GM23338 (cell line): ENCODE results near the gene GPX7. TPM values are rescaled to one million over a fixed set of nuclear protein-coding genes. Genes with fewer than 3 reads are reported as not detected.

Experiments
- ATAC-seq: fragments of 200-7000 bp; cut with Tn5 transposase; 3 replicates; pipeline ENCODE4 v1.9.1; 2020
- DNase-seq: peaks from one replicate; pipeline ENCODE4 v3.0.0-alpha.2; 2015; ENCODE audit warnings: low spot score
- H2AFZ ChIP-seq: fragments of 200-600 bp; sonication (generic); 2 replicates; pipeline ENCODE4 v1.8.0; 2016; ENCODE audit warnings: antibody characterized with exemption, mild to moderate bottlenecking, moderate library complexity
- H3F3A ChIP-seq: fragments of 200-600 bp; sonication (generic); replicated peaks from 2 replicates; pipeline ENCODE4 v1.8.0; 2017; ENCODE audit warnings: antibody characterized with exemption, mixed run types, low read depth
- H3K27ac ChIP-seq: fragments of 200-600 bp; sonication (generic); 2 replicates; pipeline ENCODE4 v1.6.1; 2016; ENCODE audit warnings: low read depth
- H3K27me3 ChIP-seq: fragments of 200-600 bp; sonication (generic); 2 replicates; pipeline ENCODE4 v1.8.0; 2016; ENCODE audit warnings: mild to moderate bottlenecking, mixed run types, moderate library complexity; ENCODE audit not compliant: insufficient read depth
- H3K36me3 ChIP-seq: fragments of 200-600 bp; sonication (generic); 2 replicates; pipeline ENCODE4 v1.8.0; 2016; ENCODE audit warnings: mild to moderate bottlenecking; ENCODE audit not compliant: insufficient read depth
- H3K4me1 ChIP-seq: fragments of 200-600 bp; sonication (generic); 2 replicates; pipeline ENCODE4 v1.8.0; 2016; ENCODE audit warnings: mild to moderate bottlenecking, moderate library complexity; ENCODE audit not compliant: insufficient read depth
- H3K4me2 ChIP-seq: fragments of 200-600 bp; sonication (generic); 2 replicates; pipeline ENCODE4 v1.7.1; 2017; ENCODE audit warnings: mixed run types
- H3K4me3 ChIP-seq: fragments of 200-600 bp; sonication (generic); 2 replicates; pipeline ENCODE4 v1.6.1; 2016; ENCODE audit warnings: mixed run types
- H3K79me2 ChIP-seq: fragments of 200-600 bp; sonication (generic); replicated peaks from 2 replicates; pipeline ENCODE4 v1.8.0; 2017; ENCODE audit warnings: mild to moderate bottlenecking; ENCODE audit not compliant: insufficient read depth
- H3K9me2 ChIP-seq: fragments of 200-600 bp; sonication (generic); 2 replicates; pipeline ENCODE4 v1.8.0; 2017; ENCODE audit not compliant: insufficient read depth
- H4K20me1 ChIP-seq: fragments of 200-600 bp; sonication (generic); replicated peaks from 2 replicates; pipeline ENCODE4 v1.8.0; 2017; ENCODE audit warnings: mild to moderate bottlenecking; ENCODE audit not compliant: insufficient read depth
- H3K27ac Mint-ChIP-seq: 2 replicates; pipeline ENCODE4 v1.8.0; 2020; ENCODE audit warnings: inconsistent platforms, mild to moderate bottlenecking, moderate library complexity, mixed read lengths
- H3K27me3 Mint-ChIP-seq: 3 replicates; pipeline ENCODE4 v1.8.0; 2022; ENCODE audit warnings: low read depth, mild to moderate bottlenecking, moderate library complexity, mixed read lengths, inconsistent platforms; ENCODE audit not compliant: insufficient read depth, poor library complexity
- H3K36me3 Mint-ChIP-seq: 3 replicates; pipeline ENCODE4 v1.8.0; 2021; ENCODE audit warnings: low read depth, mild to moderate bottlenecking, inconsistent platforms, moderate library complexity, mixed read lengths
- H3K4me1 Mint-ChIP-seq: 3 replicates; pipeline ENCODE4 v1.8.0; 2020; ENCODE audit warnings: mild to moderate bottlenecking, inconsistent platforms, mixed read lengths
- H3K4me3 Mint-ChIP-seq: 3 replicates; pipeline ENCODE4 v1.8.0; 2021; ENCODE audit warnings: moderate library complexity, mild to moderate bottlenecking, inconsistent platforms, mixed read lengths
- H3K9me3 Mint-ChIP-seq: 3 replicates; pipeline ENCODE4 v1.8.0; 2020; ENCODE audit warnings: moderate library complexity, mild to moderate bottlenecking, inconsistent platforms, mixed read lengths
- CTCF ChIP-seq, 2 experiments: fragments of 200-600 bp in 1 of 2; sonication (generic) in 1 of 2; conservative IDR thresholded peaks; 2 replicates each; pipeline versions ENCODE4 v1.5.1 to v1.6.1; 2016 to 2017; ENCODE audit warnings: antibody characterized with exemption in 2 of 2, low read depth in 2 of 2, mild to moderate bottlenecking in 2 of 2, moderate library complexity in 1 of 2
- EZH2phosphoT487 ChIP-seq: fragments of 200-600 bp; sonication (generic); IDR thresholded peaks from one replicate; pipeline ENCODE4 v1.8.1; 2018; ENCODE audit warnings: antibody characterized with exemption; ENCODE audit not compliant: unreplicated experiment
- ZNF462 ChIP-seq: fragments of 250-450 bp; sonication (Bioruptor Pico); IDR thresholded peaks from 2 replicates; pipeline ENCODE4 v1.5.0; 2020; ENCODE audit warnings: mild to moderate bottlenecking, moderate library complexity
- polyA plus RNA-seq: library from polyadenylated mRNA; unstranded; fragments of >200 nt; fragmentation: Nextera tagmentation; extraction: Ambion mirVana; gene quantifications from 2 replicates; pipeline ENCODE4 v1.2.1, GENCODE V29; 2016
- total RNA-seq: library from RNA; depleted of rRNA; stranded (reverse); fragments of >200 nt; shearing (Covaris generic); gene quantifications from 2 replicates; pipeline ENCODE4 v1.2.3, GENCODE V29; 2014

The GPX7 gene
- total and polyA plus RNA-seq, 2 experiments from 2014 or later: 12.8 to 20.9 TPM

- Mint-ChIP-seq H3K27ac (no peak overlapping the region), H3K9me3 (no peaks in the 10 kb centered on the region; the same call in 2 of the 3 replicates), H3K27me3 (peaks cover 2% of the 10 kb centered on the region), H3K36me3 (no peaks in the 10 kb centered on the region), H3K4me3 (no peak overlapping the region), H3K4me1 (peaks cover 16% of the 10 kb centered on the region)
- Histone ChIP-seq H4K20me1 (no peaks in the 10 kb centered on the region), H3K79me2 (peaks cover 6% of the 10 kb centered on the region), H3K9me2 (no peaks in the 10 kb centered on the region), H3K27ac (no peak overlapping the region), H2AFZ (no peak overlapping the region), H3K4me1 (peaks cover 10% of the 10 kb centered on the region), H3K4me2 (no peak overlapping the region), H3K4me3 (no peak overlapping the region), H3K27me3 (no peaks in the 10 kb centered on the region), H3K36me3 (no peaks in the 10 kb centered on the region), H3F3A (peaks cover 6% of the 10 kb centered on the region; the same call in 1 of the 2 replicates)
- TF ChIP-seq EZH2phosphoT487 (no peak), ZNF462 (no peak), CTCF (conservative IDR thresholded peaks at IDR 0.05; ENCODE audit: low read depth in 2 of 2) (no peak)
- DNase-seq (no peak), ATAC-seq (no peak)
Observed at GRCh38 chr1:52556641-52557360, 45.4 kb upstream of the GPX7 start.
